ENCODE data around the gene ZKSCAN5.

ZKSCAN5 gene

GRCh38 chr7:99457050-99457649 lies 47.3 kb upstream of the ZKSCAN5 start:
- Histone ChIP-seq H3K9me2 (replicated peaks; ENCODE audit: control insufficient read depth, low read length) (no peaks in the 10 kb centered on the region), H3K4me3 (ENCODE audit: low read length) (no peak overlapping the region), H3K27ac (ENCODE audit: low read depth, low read length) (no peak overlapping the region), H3K36me3 (ENCODE audit: control insufficient read depth, low read length) (peaks cover 97% of the 10 kb centered on the region), H3K79me2 (ENCODE audit: control insufficient read depth, low read length) (peaks cover 61% of the 10 kb centered on the region), H4K20me1 (ENCODE audit: control insufficient read depth, insufficient read depth, low read depth, low read length) (peaks cover 6% of the 10 kb centered on the region; the same call in 1 of the 2 replicates), H3F3A (ENCODE audit: control insufficient read depth, insufficient read depth) (peaks cover 16% of the 10 kb centered on the region), H3K4me2 (ENCODE audit: low read length) (no peak overlapping the region), H3K27me3 (ENCODE audit: control insufficient read depth, low read length) (no peaks in the 10 kb centered on the region), H3K9me3 (ENCODE audit: control insufficient read depth, insufficient read depth, low read length) (no peaks in the 10 kb centered on the region), H3K4me1 (ENCODE audit: control insufficient read depth, low read length) (peaks cover 12% of the 10 kb centered on the region)
- no peak for TF ChIP-seq CTCF (IDR thresholded peaks at IDR 0.05; ENCODE audit: low read depth, low read length, poor library complexity, severe bottlenecking)
- no peak for TF ChIP-seq EZH2phosphoT487 (IDR thresholded peaks at IDR 0.05; ENCODE audit: borderline replicate concordance, low read length)

GRCh38 chr7:99457650-99458493 lies 46.6 kb upstream of the ZKSCAN5 start:
- no peak for TF ChIP-seq EZH2phosphoT487 (IDR thresholded peaks at IDR 0.05; ENCODE audit: borderline replicate concordance, low read length)
- TF ChIP-seq CTCF (IDR thresholded peaks at IDR 0.05; ENCODE audit: low read depth, low read length, poor library complexity, severe bottlenecking), result no peak
- peaks cover 68% of the 10 kb centered on the region for H3K79me2 ChIP-seq (ENCODE audit: control insufficient read depth, low read length)
- H3K4me3 ChIP-seq (ENCODE audit: low read length), result no peak overlapping the region
- no peaks in the 10 kb centered on the region for H3K27me3 ChIP-seq (ENCODE audit: control insufficient read depth, low read length)
- peaks cover 95% of the 10 kb centered on the region for H3K36me3 ChIP-seq (ENCODE audit: control insufficient read depth, low read length)
- no peaks in the 10 kb centered on the region for H3K9me2 ChIP-seq (replicated peaks; ENCODE audit: control insufficient read depth, low read length)
- peaks cover 15% of the 10 kb centered on the region for H3K4me1 ChIP-seq (ENCODE audit: control insufficient read depth, low read length)
- H3K9me3 ChIP-seq (ENCODE audit: control insufficient read depth, insufficient read depth, low read length), result no peaks in the 10 kb centered on the region
- no peak overlapping the region for H3K27ac ChIP-seq (ENCODE audit: low read depth, low read length)
- peaks cover 16% of the 10 kb centered on the region for H3F3A ChIP-seq (ENCODE audit: control insufficient read depth, insufficient read depth)
- peaks cover 10% of the 10 kb centered on the region for H4K20me1 ChIP-seq (ENCODE audit: control insufficient read depth, insufficient read depth, low read depth, low read length)
- no peak overlapping the region for H3K4me2 ChIP-seq (ENCODE audit: low read length)

GRCh38 chr7:99459087-99459486 lies 45.4 kb upstream of the ZKSCAN5 start:
- Histone ChIP-seq H3K27ac (ENCODE audit: low read depth, low read length) (no peak overlapping the region), H3K79me2 (ENCODE audit: control insufficient read depth, low read length) (peaks cover 80% of the 10 kb centered on the region), H3F3A (ENCODE audit: control insufficient read depth, insufficient read depth) (peaks cover 16% of the 10 kb centered on the region), H3K36me3 (ENCODE audit: control insufficient read depth, low read length) (peaks cover 94% of the 10 kb centered on the region), H3K9me3 (ENCODE audit: control insufficient read depth, insufficient read depth, low read length) (no peaks in the 10 kb centered on the region), H3K9me2 (replicated peaks; ENCODE audit: control insufficient read depth, low read length) (no peaks in the 10 kb centered on the region), H3K4me2 (ENCODE audit: low read length) (no peak overlapping the region), H3K27me3 (ENCODE audit: control insufficient read depth, low read length) (no peaks in the 10 kb centered on the region), H3K4me3 (ENCODE audit: low read length) (no peak overlapping the region), H4K20me1 (ENCODE audit: control insufficient read depth, insufficient read depth, low read depth, low read length) (peaks cover 13% of the 10 kb centered on the region), H3K4me1 (ENCODE audit: control insufficient read depth, low read length) (peaks cover 21% of the 10 kb centered on the region)
- TF ChIP-seq CTCF (IDR thresholded peaks at IDR 0.05; ENCODE audit: low read depth, low read length, poor library complexity, severe bottlenecking) (peak; percentile 84), EZH2phosphoT487 (IDR thresholded peaks at IDR 0.05; ENCODE audit: borderline replicate concordance, low read length) (no peak)

Data from DOHH2 (cell line).